HepG2 (cell line): Measurements from ENCODE around the gene AP3D1. TPM values are rescaled to one million over a fixed set of nuclear protein-coding genes. Genes with fewer than 3 reads are reported as not detected.

Experiments used
- ATAC-seq: fragments of 200-7000 bp; cut with Tn5 transposase; 3 replicates; pipeline ENCODE4 v1.9.1; 2020; ENCODE audit warnings: mild to moderate bottlenecking, moderate library complexity
- BruUV-seq: library from RNA; stranded (reverse); fragments of 400-500 nt; replicated peaks from 2 replicates; lab custom pipeline; 2021; lab: Mats Ljungman, UMichigan
- CTCF ChIA-PET: fragments of 300-600 bp; formaldehyde crosslinking; extraction: SDS; loops from one replicate; lab custom pipeline; 2021; ENCODE audit warnings: low total read pairs, inconsistent platforms, low intra/inter-chr PET ratio; lab: Yijun Ruan, JAX
- POLR2A ChIA-PET: fragments of 350-600 bp; sonication (Branson Sonifier 250); formaldehyde crosslinking; loops from one replicate; lab custom pipeline; 2020; ENCODE audit warnings: antibody characterized with exemption, inconsistent platforms; lab: Yijun Ruan, JAX
- DNase-seq: peaks from one replicate; pipeline ENCODE4 v3.0.0-alpha.2; 2015; ENCODE audit warnings: low spot score
- FAIRE-seq: peaks from 3 replicates; lab custom pipeline; 2011; peaks lifted over from hg19 to GRCh38; lab: Jason Lieb, UNC
- H2AFZ ChIP-seq: one replicate; pipeline ENCODE4 v1.6.1; 2011; ENCODE audit warnings: low read length, inconsistent platforms
- H3K27ac ChIP-seq: fragments of 300-600 bp; 3 replicates; pipeline ENCODE4 v1.8.0; 2011; ENCODE audit warnings: mixed run types, mild to moderate bottlenecking, mixed read lengths, low read length, inconsistent platforms; ENCODE audit not compliant: insufficient read depth; ENCODE audit errors: extremely low read length
- H3K27me3 ChIP-seq, 2 experiments: fragments of 200-600 bp in 1 of 2; 2 replicates in 1 of 2; 3 replicates in 1 of 2; pipeline versions ENCODE4 v1.6.0 to v1.8.0; 2011; ENCODE audit warnings: low read length in 2 of 2, mild to moderate bottlenecking in 2 of 2, moderate library complexity in 2 of 2, inconsistent platforms in 1 of 2; ENCODE audit not compliant: insufficient read depth in 2 of 2, control insufficient read depth in 1 of 2
- H3K36me3 ChIP-seq, 2 experiments: fragments of 200-600 bp in 1 of 2; replicated peaks in 1 of 2; 2 replicates in 1 of 2; 3 replicates in 1 of 2; pipeline versions ENCODE4 v1.5.1 to v1.8.0; 2011; ENCODE audit warnings: low read length in 2 of 2, inconsistent platforms in 1 of 2; ENCODE audit not compliant: insufficient read depth in 2 of 2, control insufficient read depth in 1 of 2
- H3K4me1 ChIP-seq: 2 replicates; pipeline ENCODE4 v1.5.1; 2012; ENCODE audit warnings: low read length, inconsistent platforms; ENCODE audit not compliant: insufficient read depth
- H3K4me2 ChIP-seq: 2 replicates; pipeline ENCODE4 v1.6.0; 2011; ENCODE audit warnings: low read depth, low read length, inconsistent platforms
- H3K4me3 ChIP-seq, 3 experiments: fragments of 200-600 bp in 1 of 3; sonication (generic), shearing (Covaris generic) in 1 of 3; replicated peaks in 1 of 3; 2 replicates each; pipeline ENCODE4 v1.5.1; 2011 to 2016; ENCODE audit warnings: low read length in 3 of 3, inconsistent platforms in 2 of 3, low read depth in 2 of 3, mild to moderate bottlenecking in 2 of 3, control low read depth in 1 of 3, mixed read lengths in 1 of 3; ENCODE audit not compliant: insufficient read depth in 1 of 3
- H3K79me2 ChIP-seq: one replicate; pipeline ENCODE4 v1.6.1; 2011; ENCODE audit warnings: low read length, inconsistent platforms; ENCODE audit not compliant: insufficient read depth
- H3K9ac ChIP-seq: 2 replicates; pipeline ENCODE4 v1.6.0; 2011; ENCODE audit warnings: mild to moderate bottlenecking, low read depth, low read length, inconsistent platforms; ENCODE audit not compliant: insufficient read depth
- H3K9me3 ChIP-seq: 2 replicates; pipeline ENCODE4 v1.5.1; 2012; ENCODE audit warnings: mild to moderate bottlenecking, low read length
- H4K20me1 ChIP-seq: 2 replicates; pipeline ENCODE4 v1.6.0; 2011; ENCODE audit warnings: inconsistent platforms, mild to moderate bottlenecking, low read length, moderate library complexity; ENCODE audit not compliant: insufficient read depth
- BHLHE40 ChIP-seq: IDR thresholded peaks from 2 replicates; pipeline ENCODE4 v1.6.1; 2011; ENCODE audit warnings: low read length, improper control_type of control experiment
- KLF13 ChIP-seq: sonication (generic); formaldehyde crosslinking; IDR thresholded peaks from 2 replicates; pipeline ENCODE4 v1.4.0; 2020; ENCODE audit warnings: mild to moderate bottlenecking, missing genetic modification reagents
- NR2F1 ChIP-seq, 2 experiments: fragments of 450-650 bp in 1 of 2; formaldehyde crosslinking in 1 of 2; IDR thresholded peaks; 2 replicates each; pipeline versions ENCODE4 v1.5.0 to v1.6.1; 2016 to 2020; ENCODE audit warnings: mild to moderate bottlenecking in 1 of 2, missing compliant biosample characterization in 1 of 2, missing genetic modification reagents in 1 of 2, moderate library complexity in 1 of 2
- PAXIP1 ChIP-seq: sonication (generic); formaldehyde crosslinking; conservative IDR thresholded peaks from 2 replicates; pipeline ENCODE4 v1.4.0; 2020; ENCODE audit warnings: mild to moderate bottlenecking, missing genetic modification reagents, moderate library complexity
- PRDM15 ChIP-seq: sonication (generic); formaldehyde crosslinking; IDR thresholded peaks from 2 replicates; pipeline ENCODE4 v1.4.0; 2020; ENCODE audit warnings: missing genetic modification reagents
- TEF ChIP-seq: sonication (generic); formaldehyde crosslinking; IDR thresholded peaks from 2 replicates; pipeline ENCODE4 v1.5.0; 2020; ENCODE audit warnings: missing genetic modification reagents
- ZBTB44 ChIP-seq: sonication (generic); formaldehyde crosslinking; IDR thresholded peaks from 2 replicates; pipeline ENCODE4 v1.4.0; 2020; ENCODE audit warnings: missing genetic modification reagents
- ZNF691 ChIP-seq: sonication (generic); formaldehyde crosslinking; IDR thresholded peaks from 2 replicates; pipeline ENCODE4 v1.4.0; 2020; ENCODE audit warnings: missing genetic modification reagents, low read depth, mild to moderate bottlenecking, borderline replicate concordance
- ZNF792 ChIP-seq: IDR thresholded peaks from 2 replicates; pipeline ENCODE4 v1.6.1; 2016
- ZNF841 ChIP-seq: sonication (generic); formaldehyde crosslinking; IDR thresholded peaks from 2 replicates; pipeline ENCODE4 v1.8.1; 2023; ENCODE audit warnings: missing genetic modification reagents, borderline replicate concordance
- WGBS: methylation state at CpG from one replicate; pipeline ENCODE4 v1.1.6; 2017; ENCODE audit warnings: low lambda C conversion rate; 5-methylcytosine and 5-hydroxymethylcytosine counted together
- in situ Hi-C: cut with HindIII; loops from 2 replicates; pipeline ENCODE4 v1.10.0; 2017; ENCODE audit warnings: low pct_unique_long_range_greater_than_20kb; ENCODE audit not compliant: extremely low pct_ligation_motif_present
- intact Hi-C: fragments of 100-400 bp; cut with micrococcal nuclease; formaldehyde crosslinking; loops from one replicate; pipeline ENCODE4 v1.10.0; 2022; ENCODE audit not compliant: unreplicated experiment
- polyA plus RNA-seq, 8 experiments: library from polyadenylated mRNA; depleted of rRNA in 3 of 8; stranded (reverse) in 7 of 8; unstranded in 1 of 8; fragments of >200 nt; fragmentation: Illumina TruSeq in 4 of 8; extraction: Trizol in 4 of 8; gene quantifications; 2 replicates each; pipeline versions ENCODE4 v1.2.1 to v1.2.3, GENCODE V29; 2011 to 2016; ENCODE audit warnings: low read depth in 4 of 8, missing spikeins in 1 of 8, mixed read lengths in 1 of 8; ENCODE audit not compliant: insufficient read depth in 1 of 8
- total RNA-seq, 5 experiments: library from RNA; depleted of rRNA; stranded (reverse); fragments of >200 nt; fragmentation: Illumina TruSeq; extraction: Trizol; gene quantifications; 2 replicates each; pipeline ENCODE4 v1.2.3, GENCODE V29; 2016; ENCODE audit warnings: low read depth in 1 of 5

The AP3D1 gene
- total and polyA plus RNA-seq, 2 of the 13 experiments (the other 11 are each of a cell fraction or from before 2014, with no cell fraction given) = 68.0 to 82.6 TPM

GRCh38 chr19:2059422-2060201 lies 91.8 kb downstream of the AP3D1 start:
- Histone ChIP-seq H3K9me3 (no peaks in the 10 kb centered on the region), H3K4me2 (peak overlapping the region; percentile 97), H3K9ac (peak overlapping the region; percentile 95), H3K4me1 (peaks cover 81% of the 10 kb centered on the region), H3K4me3 (peak overlapping the region; percentile 61 to 86 (median 76)), H2AFZ (no peak overlapping the region), H3K27ac (peak overlapping the region; percentile 100), H3K36me3 (no peaks in the 10 kb centered on the region), H4K20me1 (no peaks in the 10 kb centered on the region), H3K27me3 (no peaks in the 10 kb centered on the region; a peak in 1 of 5 replicates), H3K79me2 (no peaks in the 10 kb centered on the region)
- peak; percentile 74 for ATAC-seq
- BruUV-seq = no TSS peak
- ChIA-PET CTCF (no interaction called here), POLR2A (interaction anchor here (0.6 to 3.8 kb wide), 17 partner anchors 8 to 368 kb away, joined by 3 to 40 read pairs (median 3); partner anchors contain the start of gene MKNK2)
- DNase-seq = peak; percentile 89
- intact Hi-C loops (no loop called here), in situ Hi-C loops (loop anchor here (5.0 to 10.0 kb wide), 2 partner anchors 37 to 125 kb away; no protein-coding TSS in a partner anchor)
- peak; percentile 96 for FAIRE-seq
- 18% methylated on average over 8 of the region's 24 CpGs for WGBS
- TF ChIP-seq NR2F1 (CRISPR knock-in tag; IDR thresholded peaks at IDR 0.05) (peak in 1 of 2 experiments; percentile 26; a peak in 2 of 4 replicates), BHLHE40 (no peak; the same call in 1 of the 2 replicates), ZNF841 (CRISPR knock-in tag) (no peak), ZNF691 (CRISPR knock-in tag) (peak; percentile 84), PRDM15 (CRISPR knock-in tag) (no peak), PAXIP1 (CRISPR knock-in tag) (peak; percentile 72), ZBTB44 (CRISPR knock-in tag) (no peak), TEF (CRISPR knock-in tag) (no peak), KLF13 (CRISPR knock-in tag) (no peak), ZNF792 (CRISPR knock-in tag) (no peak)
